ENCODE results near the gene KRTAP7-1. TPM values are rescaled to one million over a fixed set of nuclear protein-coding genes. Genes with fewer than 3 reads are reported as not detected.

Gene KRTAP7-1
- total RNA-seq: not detected in 2 replicates

GRCh38 chr21:30829659-30830058, at the start of gene KRTAP7-1:
Gene KRTAP7-1 (minus strand): TSS chr21:30829759. CDS start chr21:30829698, 61 bp downstream.

GRCh38 chr21:30813174-30813573, 16.4 kb downstream of the KRTAP7-1 start, which contains the start of gene KRTAP8-1:
Gene KRTAP8-1 (minus strand): TSS chr21:30813274. CDS start chr21:30813220, 54 bp downstream.

Other genes starting within 250 kb of the KRTAP7-1 start
- gene KRTAP22-2, start 239.4 kb downstream of the KRTAP7-1 start, total RNA-seq: not detected in 2 replicates
- not detected in 2 replicates for gene KRTAP6-3, start 237.3 kb downstream of the KRTAP7-1 start, total RNA-seq
- gene KRTAP6-2, start 230.9 kb downstream of the KRTAP7-1 start, total RNA-seq: not detected in 2 replicates
- gene KRTAP22-1, start 228.7 kb downstream of the KRTAP7-1 start, total RNA-seq: not detected in 2 replicates
- gene KRTAP6-1, start 215.8 kb downstream of the KRTAP7-1 start, total RNA-seq: not detected in 2 replicates
- not detected in 2 replicates for gene KRTAP20-1, start 213.3 kb downstream of the KRTAP7-1 start, total RNA-seq
- not detected in 2 replicates for gene KRTAP20-4, start 209.1 kb downstream of the KRTAP7-1 start, total RNA-seq
- gene KRTAP20-2, start 194.6 kb downstream of the KRTAP7-1 start, total RNA-seq: not detected in 2 replicates
- gene KRTAP20-3, start 186.9 kb downstream of the KRTAP7-1 start, total RNA-seq: not detected in 2 replicates
- not detected in 2 replicates for gene KRTAP21-3, start 111.0 kb downstream of the KRTAP7-1 start, total RNA-seq
- not detected in 2 replicates for gene KRTAP21-2, start 82.5 kb downstream of the KRTAP7-1 start, total RNA-seq
- not detected in 2 replicates for gene KRTAP21-1, start 74.3 kb downstream of the KRTAP7-1 start, total RNA-seq
- not detected in 2 replicates for gene KRTAP8-1, start 16.5 kb downstream of the KRTAP7-1 start, total RNA-seq
- not detected in 2 replicates for gene KRTAP11-1, start 51.8 kb upstream of the KRTAP7-1 start, total RNA-seq
- gene KRTAP19-8, start 208.7 kb upstream of the KRTAP7-1 start, total RNA-seq: not detected in 2 replicates

Measured in nasal cavity respiratory epithelium epithelial cell of viscerocranial mucosa (primary cell).